ENCODE results near the gene ATP1A4. TPM values are rescaled to one million over a fixed set of nuclear protein-coding genes. Genes with fewer than 3 reads are reported as not detected.

The ATP1A4 gene
- total and polyA plus RNA-seq, 2 of the 13 experiments (the other 11 are each of a cell fraction or from before 2014, with no cell fraction given) = not detected

DNA sequence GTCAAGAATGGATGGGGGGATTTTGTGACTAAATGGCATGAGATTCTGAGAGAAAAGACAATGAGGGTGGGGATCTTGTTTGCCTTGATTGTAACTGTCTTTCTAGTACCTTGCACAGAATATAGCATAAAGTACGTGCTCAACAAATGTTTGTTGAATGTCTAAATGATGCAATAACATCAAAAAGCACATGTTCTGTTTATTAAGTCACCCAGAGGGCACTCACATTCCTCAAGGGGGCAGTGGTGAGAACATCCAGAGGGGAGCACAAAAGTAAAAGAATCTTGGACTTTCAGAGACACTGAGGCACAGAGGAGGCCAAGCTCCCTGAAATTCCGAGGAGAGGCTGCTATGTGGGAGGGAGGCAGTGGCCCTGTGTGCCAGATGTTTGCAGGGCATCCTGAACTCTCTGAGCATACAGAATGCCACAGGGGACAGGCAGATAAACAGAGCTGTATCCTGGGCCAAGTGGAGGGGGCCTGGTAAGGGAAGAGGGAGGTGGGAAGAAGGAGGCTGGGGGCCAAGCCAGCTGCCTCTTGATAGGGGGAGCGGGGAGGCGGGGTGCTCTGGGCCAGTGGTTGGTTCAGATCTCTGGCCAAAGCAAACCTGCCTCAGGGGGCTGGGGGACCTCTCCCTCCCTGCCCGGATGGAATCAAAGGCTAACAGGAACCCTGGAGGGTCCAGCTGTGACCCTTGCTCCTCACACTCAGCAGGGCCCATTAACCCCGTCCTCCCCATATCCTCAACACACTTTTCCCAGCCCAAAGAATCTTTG, 42.3 kb upstream of the ATP1A4 start (continued):
- TF ChIP-seq YEATS4 (CRISPR knock-in tag; IDR thresholded peaks at IDR 0.05; ENCODE audit: borderline replicate concordance) = no peak
- TF ChIP-seq, protein P1, sequence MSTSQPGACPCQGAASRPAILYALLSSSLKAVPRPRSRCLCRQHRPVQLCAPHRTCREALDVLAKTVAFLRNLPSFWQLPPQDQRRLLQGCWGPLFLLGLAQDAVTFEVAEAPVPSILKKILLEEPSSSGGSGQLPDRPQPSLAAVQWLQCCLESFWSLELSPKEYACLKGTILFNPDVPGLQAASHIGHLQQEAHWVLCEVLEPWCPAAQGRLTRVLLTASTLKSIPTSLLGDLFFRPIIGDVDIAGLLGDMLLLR (CRISPR knock-in tag; IDR thresholded peaks at IDR 0.05) = no peak
- no peak for TF ChIP-seq MIER2 (CRISPR knock-in tag; IDR thresholded peaks at IDR 0.05)
- TF ChIP-seq PTBP1 (IDR thresholded peaks at IDR 0.05; ENCODE audit: low read depth, low read length, poor library complexity, severe bottlenecking) = no peak
- TF ChIP-seq U2AF1 (optimal IDR thresholded peaks at IDR 0.05; ENCODE audit: low read depth, low read length) = no peak
- TF ChIP-seq SIX1 (CRISPR knock-in tag; IDR thresholded peaks at IDR 0.05; ENCODE audit: borderline replicate concordance) = no peak
- TF ChIP-seq ELF4 (CRISPR knock-in tag; IDR thresholded peaks at IDR 0.05; ENCODE audit: borderline replicate concordance) = no peak
- TF ChIP-seq THAP9 (CRISPR knock-in tag; IDR thresholded peaks at IDR 0.05; ENCODE audit: borderline replicate concordance) = no peak
- TF ChIP-seq BRD4 (CRISPR knock-in tag; IDR thresholded peaks at IDR 0.05) = no peak
- no peak for TF ChIP-seq IRF2 (CRISPR knock-in tag; IDR thresholded peaks at IDR 0.05)
- TF ChIP-seq, protein P2, sequence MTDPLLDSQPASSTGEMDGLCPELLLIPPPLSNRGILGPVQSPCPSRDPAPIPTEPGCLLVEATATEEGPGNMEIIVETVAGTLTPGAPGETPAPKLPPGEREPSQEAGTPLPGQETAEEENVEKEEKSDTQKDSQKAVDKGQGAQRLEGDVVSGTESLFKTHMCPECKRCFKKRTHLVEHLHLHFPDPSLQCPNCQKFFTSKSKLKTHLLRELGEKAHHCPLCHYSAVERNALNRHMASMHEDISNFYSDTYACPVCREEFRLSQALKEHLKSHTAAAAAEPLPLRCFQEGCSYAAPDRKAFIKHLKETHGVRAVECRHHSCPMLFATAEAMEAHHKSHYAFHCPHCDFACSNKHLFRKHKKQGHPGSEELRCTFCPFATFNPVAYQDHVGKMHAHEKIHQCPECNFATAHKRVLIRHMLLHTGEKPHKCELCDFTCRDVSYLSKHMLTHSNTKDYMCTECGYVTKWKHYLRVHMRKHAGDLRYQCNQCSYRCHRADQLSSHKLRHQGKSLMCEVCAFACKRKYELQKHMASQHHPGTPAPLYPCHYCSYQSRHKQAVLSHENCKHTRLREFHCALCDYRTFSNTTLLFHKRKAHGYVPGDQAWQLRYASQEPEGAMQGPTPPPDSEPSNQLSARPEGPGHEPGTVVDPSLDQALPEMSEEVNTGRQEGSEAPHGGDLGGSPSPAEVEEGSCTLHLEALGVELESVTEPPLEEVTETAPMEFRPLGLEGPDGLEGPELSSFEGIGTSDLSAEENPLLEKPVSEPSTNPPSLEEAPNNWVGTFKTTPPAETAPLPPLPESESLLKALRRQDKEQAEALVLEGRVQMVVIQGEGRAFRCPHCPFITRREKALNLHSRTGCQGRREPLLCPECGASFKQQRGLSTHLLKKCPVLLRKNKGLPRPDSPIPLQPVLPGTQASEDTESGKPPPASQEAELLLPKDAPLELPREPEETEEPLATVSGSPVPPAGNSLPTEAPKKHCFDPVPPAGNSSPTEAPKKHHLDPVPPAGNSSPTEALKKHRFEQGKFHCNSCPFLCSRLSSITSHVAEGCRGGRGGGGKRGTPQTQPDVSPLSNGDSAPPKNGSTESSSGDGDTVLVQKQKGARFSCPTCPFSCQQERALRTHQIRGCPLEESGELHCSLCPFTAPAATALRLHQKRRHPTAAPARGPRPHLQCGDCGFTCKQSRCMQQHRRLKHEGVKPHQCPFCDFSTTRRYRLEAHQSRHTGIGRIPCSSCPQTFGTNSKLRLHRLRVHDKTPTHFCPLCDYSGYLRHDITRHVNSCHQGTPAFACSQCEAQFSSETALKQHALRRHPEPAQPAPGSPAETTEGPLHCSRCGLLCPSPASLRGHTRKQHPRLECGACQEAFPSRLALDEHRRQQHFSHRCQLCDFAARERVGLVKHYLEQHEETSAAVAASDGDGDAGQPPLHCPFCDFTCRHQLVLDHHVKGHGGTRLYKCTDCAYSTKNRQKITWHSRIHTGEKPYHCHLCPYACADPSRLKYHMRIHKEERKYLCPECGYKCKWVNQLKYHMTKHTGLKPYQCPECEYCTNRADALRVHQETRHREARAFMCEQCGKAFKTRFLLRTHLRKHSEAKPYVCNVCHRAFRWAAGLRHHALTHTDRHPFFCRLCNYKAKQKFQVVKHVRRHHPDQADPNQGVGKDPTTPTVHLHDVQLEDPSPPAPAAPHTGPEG (CRISPR knock-in tag; IDR thresholded peaks at IDR 0.05) = no peak
- 0 out of 2 replicates have a peak, but pooled peaks have one; percentile 10 for TF ChIP-seq FOXP4 (CRISPR knock-in tag; IDR thresholded peaks at IDR 0.05)
- TF ChIP-seq AHR (CRISPR knock-in tag; IDR thresholded peaks at IDR 0.05) = 0 out of 2 replicates have a peak, but pooled peaks have one; percentile 38
- TF ChIP-seq KDM1A (CRISPR knock-in tag; IDR thresholded peaks at IDR 0.05) = 0 out of 2 replicates have a peak, but pooled peaks have one; percentile 26
- TF ChIP-seq, protein P3, sequence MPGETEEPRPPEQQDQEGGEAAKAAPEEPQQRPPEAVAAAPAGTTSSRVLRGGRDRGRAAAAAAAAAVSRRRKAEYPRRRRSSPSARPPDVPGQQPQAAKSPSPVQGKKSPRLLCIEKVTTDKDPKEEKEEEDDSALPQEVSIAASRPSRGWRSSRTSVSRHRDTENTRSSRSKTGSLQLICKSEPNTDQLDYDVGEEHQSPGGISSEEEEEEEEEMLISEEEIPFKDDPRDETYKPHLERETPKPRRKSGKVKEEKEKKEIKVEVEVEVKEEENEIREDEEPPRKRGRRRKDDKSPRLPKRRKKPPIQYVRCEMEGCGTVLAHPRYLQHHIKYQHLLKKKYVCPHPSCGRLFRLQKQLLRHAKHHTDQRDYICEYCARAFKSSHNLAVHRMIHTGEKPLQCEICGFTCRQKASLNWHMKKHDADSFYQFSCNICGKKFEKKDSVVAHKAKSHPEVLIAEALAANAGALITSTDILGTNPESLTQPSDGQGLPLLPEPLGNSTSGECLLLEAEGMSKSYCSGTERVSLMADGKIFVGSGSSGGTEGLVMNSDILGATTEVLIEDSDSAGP (CRISPR knock-in tag; IDR thresholded peaks at IDR 0.05; ENCODE audit: borderline replicate concordance) = peak; percentile 60

Data from HepG2 (cell line).